ENCODE results near the gene CCDC152. TPM values are rescaled to one million over a fixed set of nuclear protein-coding genes. Genes with fewer than 3 reads are reported as not detected.
A peak's percentile ranks its signal among the peaks of the same experiment; 100 is the strongest.

Gene CCDC152
- total RNA-seq, 4 donors from 2014 or later = 0.07 to 0.29 (median 0.25) TPM; not detected in 1

- no peak overlapping the region for H3K4me3 ChIP-seq (ENCODE audit: low read depth, poor library complexity, severe bottlenecking)
- DNase-seq (ENCODE audit: low spot score in 2 of 2) = no peak
- intact Hi-C loops (cut with DNase I; ENCODE audit: low total_unique reads) = loop anchor here (2.0 kb wide), 1 partner anchor 30 kb away; no protein-coding TSS in a partner anchor
- WGBS, 2 donors = 86 to 92% methylated on average over 2 of the region's 2 CpGs
- TF ChIP-seq CTCF (IDR thresholded peaks at IDR 0.05) (no peak), POLR2A (IDR thresholded peaks at IDR 0.05) (no peak)
Observed at GRCh38 chr5:42830924-42831323, 74.3 kb downstream of the CCDC152 start.

- intact Hi-C loops (cut with DNase I; ENCODE audit: low total_unique reads) = no loop called here
- 75 to 80% methylated on average over 5 of the region's 5 CpGs for WGBS, 2 donors
- no peak overlapping the region for H3K4me3 ChIP-seq (ENCODE audit: low read depth, poor library complexity, severe bottlenecking)
- DNase-seq (ENCODE audit: low spot score in 2 of 2) = no peak
- TF ChIP-seq POLR2A (IDR thresholded peaks at IDR 0.05) (no peak), CTCF (IDR thresholded peaks at IDR 0.05) (no peak)
Observed at GRCh38 chr5:42832060-42832459, 75.4 kb downstream of the CCDC152 start.

GRCh38 chr5:42836070-42836769 lies 79.6 kb downstream of the CCDC152 start:
- no peak overlapping the region for H3K4me3 ChIP-seq (ENCODE audit: low read depth, poor library complexity, severe bottlenecking)
- DNase-seq (ENCODE audit: low spot score in 2 of 2) = no peak
- TF ChIP-seq CTCF (IDR thresholded peaks at IDR 0.05) = no peak
- no peak for TF ChIP-seq POLR2A (IDR thresholded peaks at IDR 0.05)
- intact Hi-C loops (cut with DNase I; ENCODE audit: low total_unique reads) = no loop called here
- WGBS, 2 donors = 94 to 97% methylated on average over 2 to 20 of the region's 25 CpGs

- H3K4me3 ChIP-seq (ENCODE audit: low read depth, poor library complexity, severe bottlenecking) = no peak overlapping the region
- intact Hi-C loops (cut with DNase I; ENCODE audit: low total_unique reads) = no loop called here
- DNase-seq (ENCODE audit: low spot score in 2 of 2) = no peak
- no peak for TF ChIP-seq POLR2A (IDR thresholded peaks at IDR 0.05)
- 82 to 88% methylated on average over 3 of the region's 3 CpGs for WGBS, 2 donors
Observed at GRCh38 chr5:42837601-42838000, 81.0 kb downstream of the CCDC152 start.

- intact Hi-C loops (cut with DNase I; ENCODE audit: low total_unique reads) = no loop called here
- no peak overlapping the region for H3K4me3 ChIP-seq (ENCODE audit: low read depth, poor library complexity, severe bottlenecking)
- WGBS, 2 donors = 87 to 93% methylated on average over 3 of the region's 3 CpGs
- TF ChIP-seq CTCF (IDR thresholded peaks at IDR 0.05) = no peak
- no peak for TF ChIP-seq POLR2A (IDR thresholded peaks at IDR 0.05)
- DNase-seq (ENCODE audit: low spot score in 2 of 2) = no peak
Observed at GRCh38 chr5:42839196-42839595, 82.6 kb downstream of the CCDC152 start.

- H3K4me3 ChIP-seq (ENCODE audit: low read depth, poor library complexity, severe bottlenecking) = no peak overlapping the region
- TF ChIP-seq CTCF (IDR thresholded peaks at IDR 0.05) = no peak
- TF ChIP-seq POLR2A (IDR thresholded peaks at IDR 0.05) = no peak
- peak; percentile 79 to 87 for DNase-seq (ENCODE audit: low spot score in 2 of 2)
- intact Hi-C loops (cut with DNase I; ENCODE audit: low total_unique reads) = no loop called here
- 11 to 15% methylated on average over 6 of the region's 6 CpGs for WGBS, 2 donors
Observed at GRCh38 chr5:42840269-42840668, 83.7 kb downstream of the CCDC152 start.
